Kidney (tissue), 14 donors: ENCODE measurements around the gene TECR. TPM values are rescaled to one million over a fixed set of nuclear protein-coding genes. Genes with fewer than 3 reads are reported as not detected.

ENCODE experiments used
- DNase-seq, 5 donors: peaks; one replicate each; pipeline ENCODE4 v3.0.0-alpha.2; 2013 to 2020
- FAIRE-seq: peaks from 2 replicates; lab custom pipeline; 2012; peaks lifted over from hg19 to GRCh38; lab: Jason Lieb, UNC
- H3K27ac ChIP-seq, 2 donors: one replicate each; pipeline ENCODE4 v1.7.0; 2013; ENCODE audit warnings: low read depth in 2 of 2, low read length in 2 of 2, inconsistent platforms in 1 of 2
- H3K27me3 ChIP-seq: one replicate; pipeline ENCODE4 v1.7.1; 2013; ENCODE audit warnings: low read length, inconsistent platforms; ENCODE audit not compliant: control insufficient read depth, insufficient read depth
- H3K36me3 ChIP-seq, 3 donors: one replicate each; pipeline versions ENCODE4 v1.7.0 to v1.7.1; 2013; ENCODE audit warnings: low read length in 3 of 3, control low read depth in 1 of 3, inconsistent platforms in 1 of 3; ENCODE audit not compliant: insufficient read depth in 3 of 3, control insufficient read depth in 2 of 3
- H3K4me1 ChIP-seq, 3 donors: one replicate each; pipeline versions ENCODE4 v1.7.0 to v1.7.1; 2013; ENCODE audit warnings: low read length in 3 of 3, inconsistent platforms in 1 of 3, low read depth in 1 of 3; ENCODE audit not compliant: control insufficient read depth in 2 of 3, insufficient read depth in 2 of 3
- H3K4me3 ChIP-seq, 3 donors: one replicate each; pipeline versions ENCODE4 v1.7.0 to v1.8.1; 2013; ENCODE audit warnings: low read length in 3 of 3, control low read depth in 1 of 3, inconsistent platforms in 1 of 3
- H3K9ac ChIP-seq, 3 donors: one replicate each; pipeline versions ENCODE4 v1.7.0 to v1.7.1; 2013; ENCODE audit warnings: low read length in 3 of 3, control low read depth in 1 of 3, inconsistent platforms in 1 of 3
- H3K9me3 ChIP-seq, 3 donors: one replicate each; pipeline versions ENCODE4 v1.7.0 to v1.7.1; 2013; ENCODE audit warnings: low read length in 3 of 3, control low read depth in 1 of 3, inconsistent platforms in 1 of 3; ENCODE audit not compliant: control insufficient read depth in 2 of 3, insufficient read depth in 1 of 3
- intact Hi-C: fragments of 100-400 bp; cut with DNase I; formaldehyde crosslinking; loops from one replicate; pipeline ENCODE4 v1.11.1; 2022
- polyA plus RNA-seq: library from polyadenylated mRNA; stranded (reverse); fragments of 350-450 nt; fragmentation: Illumina TruSeq; extraction: RNeasy Lipid Tissue Mini Kit (QIAGEN cat#74804); gene quantifications from one replicate; pipeline ENCODE4 v1.2.3, GENCODE V29; 2014; ENCODE audit warnings: low read depth, low replicate concordance; ENCODE audit not compliant: insufficient read depth
- total RNA-seq: library from RNA; stranded (reverse); fragmentation: NEBNext Ultra II Directional; extraction: Animal tissue kit (Norgen Biotek cat#: 25700); gene quantifications from one replicate; pipeline ENCODE4 v1.2.1, GENCODE V29; 2021
- TF ChIP-seq, protein P1 (sequence below): IDR thresholded peaks from 3 replicates; pipeline ENCODE4 v1.5.1; 2012; ENCODE audit warnings: mild to moderate bottlenecking, moderate library complexity, borderline replicate concordance; ENCODE audit not compliant: insufficient read depth; ENCODE audit errors: extremely low read depth
- donor health status: control.
- donor health status: control.
- donor health status: control.
- donor health status: control.
- donor health status: control.
- donor health status: DM: yes; HTN: yes; CAD: no.
- donor health status: Normal renal cell carcinoma (clear cell type).

The TECR gene
- total and polyA plus RNA-seq, 2 donors from 2014 or later, result 132 to 280 TPM

GRCh38 chr19:14555918-14556661 is 26.7 kb downstream of the TECR start:
- intact Hi-C loops, result no loop called here
- TF ChIP-seq, protein P1, sequence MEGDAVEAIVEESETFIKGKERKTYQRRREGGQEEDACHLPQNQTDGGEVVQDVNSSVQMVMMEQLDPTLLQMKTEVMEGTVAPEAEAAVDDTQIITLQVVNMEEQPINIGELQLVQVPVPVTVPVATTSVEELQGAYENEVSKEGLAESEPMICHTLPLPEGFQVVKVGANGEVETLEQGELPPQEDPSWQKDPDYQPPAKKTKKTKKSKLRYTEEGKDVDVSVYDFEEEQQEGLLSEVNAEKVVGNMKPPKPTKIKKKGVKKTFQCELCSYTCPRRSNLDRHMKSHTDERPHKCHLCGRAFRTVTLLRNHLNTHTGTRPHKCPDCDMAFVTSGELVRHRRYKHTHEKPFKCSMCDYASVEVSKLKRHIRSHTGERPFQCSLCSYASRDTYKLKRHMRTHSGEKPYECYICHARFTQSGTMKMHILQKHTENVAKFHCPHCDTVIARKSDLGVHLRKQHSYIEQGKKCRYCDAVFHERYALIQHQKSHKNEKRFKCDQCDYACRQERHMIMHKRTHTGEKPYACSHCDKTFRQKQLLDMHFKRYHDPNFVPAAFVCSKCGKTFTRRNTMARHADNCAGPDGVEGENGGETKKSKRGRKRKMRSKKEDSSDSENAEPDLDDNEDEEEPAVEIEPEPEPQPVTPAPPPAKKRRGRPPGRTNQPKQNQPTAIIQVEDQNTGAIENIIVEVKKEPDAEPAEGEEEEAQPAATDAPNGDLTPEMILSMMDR, result no peak
- Histone ChIP-seq H3K9me3 (no peaks in the 10 kb centered on the region), H3K4me3 (peak overlapping the region in 1 of 3 donors; percentile 21), H3K4me1 (peaks cover 0 to 33% (median 24%) of the 10 kb centered on the region in 3 donors), H3K9ac (peak overlapping the region in 1 of 3 donors; percentile 26), H3K27me3 (no peaks in the 10 kb centered on the region), H3K27ac (no peak overlapping the region), H3K36me3 (no peaks in the 10 kb centered on the region)
- DNase-seq (no peak), FAIRE-seq (no peak)

- Histone ChIP-seq H3K27me3 (no peaks in the 10 kb centered on the region), H3K9ac (peak overlapping the region in 1 of 3 donors; percentile 26), H3K4me1 (peaks cover 0 to 32% (median 20%) of the 10 kb centered on the region in 3 donors), H3K36me3 (no peaks in the 10 kb centered on the region), H3K27ac (no peak overlapping the region), H3K9me3 (no peaks in the 10 kb centered on the region), H3K4me3 (peak overlapping the region in 2 of 3 donors; percentile 21 to 32)
- TF ChIP-seq, protein P1, result peak; percentile 89
- FAIRE-seq, result no peak
- peak; percentile 68 to 90 (median 75) for DNase-seq
- intact Hi-C loops, result no loop called here
Measured at GRCh38 chr19:14556662-14557188, 27.3 kb downstream of the TECR start.

GRCh38 chr19:14558370-14559066 is 29.1 kb downstream of the TECR start:
- no peak overlapping the region for H3K4me3 ChIP-seq
- no peaks in the 10 kb centered on the region for H3K9me3 ChIP-seq
- H3K27me3 ChIP-seq, result no peaks in the 10 kb centered on the region
- intact Hi-C loops, result no loop called here
- TF ChIP-seq, protein P1, result no peak
- no peak for FAIRE-seq
- DNase-seq, result no peak
- H3K4me1 ChIP-seq, result peaks cover 0 to 29% (median 15%) of the 10 kb centered on the region in 3 donors
- no peak overlapping the region for H3K27ac ChIP-seq
- no peaks in the 10 kb centered on the region for H3K36me3 ChIP-seq
- H3K9ac ChIP-seq, result no peak overlapping the region
